Thyroid gland (tissue), 4 donors: ENCODE data around the gene KIFC3. TPM values are rescaled to one million over a fixed set of nuclear protein-coding genes. Genes with fewer than 3 reads are reported as not detected.

Source experiments
- DNase-seq, 2 donors: peaks; one replicate each; pipeline ENCODE4 v3.0.0-alpha.2; 2019
- H3K27ac ChIP-seq, 3 donors: fragments of 200-600 bp; sonication (generic); 1 replicate in 2 of 3; 2 replicates in 1 of 3; pipeline ENCODE4 v1.5.1; 2016 to 2019; ENCODE audit warnings: mild to moderate bottlenecking in 1 of 3, moderate library complexity in 1 of 3
- H3K27me3 ChIP-seq: fragments of 200-600 bp; sonication (generic); one replicate; pipeline ENCODE4 v1.5.1; 2019
- H3K36me3 ChIP-seq, 2 donors: fragments of 200-600 bp; sonication (generic); one replicate each; pipeline ENCODE4 v1.5.1; 2016 to 2019
- H3K4me1 ChIP-seq, 2 donors: fragments of 200-600 bp; sonication (generic); one replicate each; pipeline ENCODE4 v1.5.1; 2017 to 2019
- H3K4me3 ChIP-seq, 3 donors: fragments of 200-600 bp; sonication (generic); replicated peaks in 1 of 3; 1 replicate in 2 of 3; 2 replicates in 1 of 3; pipeline ENCODE4 v1.5.1; 2016; ENCODE audit warnings: mild to moderate bottlenecking in 1 of 3
- H3K9me3 ChIP-seq: fragments of 200-600 bp; sonication (generic); one replicate; pipeline ENCODE4 v1.5.1; 2017
- POLR2A ChIP-seq, 2 donors: fragments of 450-650 bp; IDR thresholded peaks; one replicate each; pipeline ENCODE4 v1.6.1; 2017; ENCODE audit warnings: antibody characterized with exemption in 2 of 2, mild to moderate bottlenecking in 2 of 2, moderate library complexity in 1 of 2
- WGBS, 2 donors: methylation state at CpG; one replicate each; pipeline ENCODE4 v1.1.5; 2017; 5-methylcytosine and 5-hydroxymethylcytosine counted together
- intact Hi-C: fragments of 100-400 bp; cut with DNase I; formaldehyde crosslinking; loops from one replicate; pipeline ENCODE4 v1.15.1; 2023
- total RNA-seq, 4 donors: library from RNA; depleted of rRNA; stranded (reverse); fragments of >200 nt; gene quantifications; one replicate each; pipeline ENCODE4 v1.2.3, GENCODE V29; 2016
- TF ChIP-seq, protein P1 (sequence below), 6 experiments: fragments of 200-600 bp in 3 of 6; fragments of 450-650 bp in 3 of 6; sonication (generic) in 3 of 6; IDR thresholded peaks; one replicate each; pipeline ENCODE4 v1.5.1; 2016 to 2019; ENCODE audit warnings: antibody characterized with exemption in 6 of 6, mild to moderate bottlenecking in 2 of 6, inconsistent platforms in 1 of 6, moderate library complexity in 1 of 6

Gene KIFC3
- total RNA-seq, 4 donors from 2014 or later, result 88.8 to 153 (median 132) TPM

DNA sequence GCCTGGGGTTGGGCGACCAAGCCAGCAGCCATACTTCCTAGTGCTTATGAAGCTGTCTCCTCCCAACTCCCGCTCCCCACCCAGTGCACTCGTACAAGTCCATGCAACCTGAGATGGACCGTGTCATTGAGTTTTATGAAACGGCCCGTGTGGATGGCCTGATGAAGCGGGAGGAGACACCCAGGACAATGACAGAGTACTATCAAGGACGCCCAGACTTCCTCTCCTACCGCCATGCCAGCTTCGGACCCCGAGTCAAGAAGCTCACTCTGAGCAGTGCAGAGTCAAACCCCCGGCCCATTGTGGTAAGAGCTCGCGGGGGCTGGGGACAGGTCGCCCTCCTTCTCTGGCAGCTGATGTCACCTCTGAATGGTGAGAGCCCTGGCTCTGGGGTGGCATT lies 77.8 kb downstream of the KIFC3 start:
- H3K27me3 ChIP-seq, result no peaks in the 10 kb centered on the region
- no peak overlapping the region for H3K27ac ChIP-seq
- intact Hi-C loops, result loop anchor here (10.0 kb wide), 1 partner anchor 150 kb away; no protein-coding TSS in a partner anchor
- TF ChIP-seq, protein P1, sequence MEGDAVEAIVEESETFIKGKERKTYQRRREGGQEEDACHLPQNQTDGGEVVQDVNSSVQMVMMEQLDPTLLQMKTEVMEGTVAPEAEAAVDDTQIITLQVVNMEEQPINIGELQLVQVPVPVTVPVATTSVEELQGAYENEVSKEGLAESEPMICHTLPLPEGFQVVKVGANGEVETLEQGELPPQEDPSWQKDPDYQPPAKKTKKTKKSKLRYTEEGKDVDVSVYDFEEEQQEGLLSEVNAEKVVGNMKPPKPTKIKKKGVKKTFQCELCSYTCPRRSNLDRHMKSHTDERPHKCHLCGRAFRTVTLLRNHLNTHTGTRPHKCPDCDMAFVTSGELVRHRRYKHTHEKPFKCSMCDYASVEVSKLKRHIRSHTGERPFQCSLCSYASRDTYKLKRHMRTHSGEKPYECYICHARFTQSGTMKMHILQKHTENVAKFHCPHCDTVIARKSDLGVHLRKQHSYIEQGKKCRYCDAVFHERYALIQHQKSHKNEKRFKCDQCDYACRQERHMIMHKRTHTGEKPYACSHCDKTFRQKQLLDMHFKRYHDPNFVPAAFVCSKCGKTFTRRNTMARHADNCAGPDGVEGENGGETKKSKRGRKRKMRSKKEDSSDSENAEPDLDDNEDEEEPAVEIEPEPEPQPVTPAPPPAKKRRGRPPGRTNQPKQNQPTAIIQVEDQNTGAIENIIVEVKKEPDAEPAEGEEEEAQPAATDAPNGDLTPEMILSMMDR (IDR thresholded peaks at IDR 0.05), result no peak
- TF ChIP-seq POLR2A (IDR thresholded peaks at IDR 0.05), result no peak
- no peak for DNase-seq
- 82 to 86% methylated on average over 15 of the region's 15 CpGs for WGBS, 2 donors
- no peaks in the 10 kb centered on the region for H3K9me3 ChIP-seq
- no peaks in the 10 kb centered on the region for H3K36me3 ChIP-seq
- no peaks in the 10 kb centered on the region for H3K4me1 ChIP-seq
- H3K4me3 ChIP-seq, result no peak overlapping the region

DNA sequence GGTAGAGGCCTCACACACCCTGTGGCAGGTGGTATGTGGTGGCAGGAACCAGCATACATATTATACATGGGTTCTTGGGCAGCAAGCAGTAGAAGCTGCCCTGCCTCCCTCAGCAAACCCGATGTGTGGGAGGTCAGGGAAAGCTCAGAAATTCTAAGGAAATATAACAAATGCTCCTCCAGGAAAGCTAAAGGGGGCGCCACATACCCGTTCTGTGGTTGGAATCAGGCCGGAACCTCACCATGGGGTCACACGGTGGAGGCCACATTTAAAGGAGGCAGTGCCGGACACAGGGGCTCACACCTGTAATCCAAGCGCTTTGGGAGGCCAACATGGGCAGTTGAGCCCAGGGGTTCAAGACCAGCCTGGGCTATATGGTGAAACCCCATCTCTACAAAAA lies 79.1 kb downstream of the KIFC3 start:
- DNase-seq, result no peak
- no peak for TF ChIP-seq POLR2A (IDR thresholded peaks at IDR 0.05)
- Histone ChIP-seq H3K27me3 (no peaks in the 10 kb centered on the region), H3K27ac (no peak overlapping the region), H3K36me3 (no peaks in the 10 kb centered on the region), H3K4me3 (no peak overlapping the region), H3K4me1 (no peaks in the 10 kb centered on the region), H3K9me3 (no peaks in the 10 kb centered on the region)
- WGBS, 2 donors, result 65 to 77% methylated on average over 7 of the region's 7 CpGs
- intact Hi-C loops, result loop anchor here (10.0 kb wide), 1 partner anchor 148 kb away; no protein-coding TSS in a partner anchor

DNA sequence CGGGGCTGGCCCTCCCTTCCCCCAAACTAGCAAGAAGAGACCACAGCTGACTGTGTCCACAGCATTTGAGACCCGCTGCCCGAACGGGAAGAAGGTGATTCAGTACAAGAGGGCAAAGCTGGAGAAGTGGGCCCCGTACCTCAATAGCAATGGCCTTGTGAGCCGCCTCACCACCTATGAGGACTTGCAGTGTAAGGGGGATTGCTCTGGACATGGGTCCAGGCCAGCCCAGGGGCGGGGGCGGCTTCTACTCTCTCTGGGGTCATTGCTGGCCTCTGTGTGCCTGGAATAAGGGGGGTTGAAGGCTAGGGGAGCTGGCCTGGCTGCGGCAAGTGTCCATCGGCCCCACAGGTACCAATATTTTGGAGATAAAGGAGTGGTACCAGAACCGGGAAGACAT lies 79.6 kb downstream of the KIFC3 start:
- no peaks in the 10 kb centered on the region for H3K36me3 ChIP-seq
- no peak overlapping the region for H3K4me3 ChIP-seq
- TF ChIP-seq, protein P1 (IDR thresholded peaks at IDR 0.05), result no peak
- H3K27ac ChIP-seq, result no peak overlapping the region
- whole genome bisulfite sequencing, 2 donors, result 75 to 90% methylated on average over 11 of the region's 11 CpGs
- intact Hi-C loops, result loop anchor here (10.0 kb wide), 1 partner anchor 148 kb away; no protein-coding TSS in a partner anchor
- no peaks in the 10 kb centered on the region for H3K4me1 ChIP-seq
- H3K9me3 ChIP-seq, result no peaks in the 10 kb centered on the region
- H3K27me3 ChIP-seq, result no peaks in the 10 kb centered on the region
- no peak for DNase-seq

DNA sequence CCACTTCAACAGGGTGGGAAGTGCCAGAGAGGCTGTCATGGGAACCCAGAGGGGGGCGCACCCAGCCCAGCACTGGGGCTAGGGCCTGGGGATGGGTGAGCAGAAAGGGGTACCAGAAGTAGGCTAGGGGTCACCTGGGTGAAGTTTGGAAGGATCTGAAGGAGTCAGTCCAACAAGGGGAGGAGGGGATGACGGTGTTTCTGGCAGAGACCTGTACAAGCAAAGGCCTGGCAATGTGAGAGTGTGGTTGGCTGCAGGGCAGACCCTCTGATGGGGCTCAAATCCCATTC lies 80.1 kb downstream of the KIFC3 start:
- 83 to 90% methylated on average over 2 of the region's 2 CpGs for WGBS, 2 donors
- DNase-seq, result no peak
- intact Hi-C loops, result loop anchor here (10.0 kb wide), 1 partner anchor 147 kb away; no protein-coding TSS in a partner anchor

DNA sequence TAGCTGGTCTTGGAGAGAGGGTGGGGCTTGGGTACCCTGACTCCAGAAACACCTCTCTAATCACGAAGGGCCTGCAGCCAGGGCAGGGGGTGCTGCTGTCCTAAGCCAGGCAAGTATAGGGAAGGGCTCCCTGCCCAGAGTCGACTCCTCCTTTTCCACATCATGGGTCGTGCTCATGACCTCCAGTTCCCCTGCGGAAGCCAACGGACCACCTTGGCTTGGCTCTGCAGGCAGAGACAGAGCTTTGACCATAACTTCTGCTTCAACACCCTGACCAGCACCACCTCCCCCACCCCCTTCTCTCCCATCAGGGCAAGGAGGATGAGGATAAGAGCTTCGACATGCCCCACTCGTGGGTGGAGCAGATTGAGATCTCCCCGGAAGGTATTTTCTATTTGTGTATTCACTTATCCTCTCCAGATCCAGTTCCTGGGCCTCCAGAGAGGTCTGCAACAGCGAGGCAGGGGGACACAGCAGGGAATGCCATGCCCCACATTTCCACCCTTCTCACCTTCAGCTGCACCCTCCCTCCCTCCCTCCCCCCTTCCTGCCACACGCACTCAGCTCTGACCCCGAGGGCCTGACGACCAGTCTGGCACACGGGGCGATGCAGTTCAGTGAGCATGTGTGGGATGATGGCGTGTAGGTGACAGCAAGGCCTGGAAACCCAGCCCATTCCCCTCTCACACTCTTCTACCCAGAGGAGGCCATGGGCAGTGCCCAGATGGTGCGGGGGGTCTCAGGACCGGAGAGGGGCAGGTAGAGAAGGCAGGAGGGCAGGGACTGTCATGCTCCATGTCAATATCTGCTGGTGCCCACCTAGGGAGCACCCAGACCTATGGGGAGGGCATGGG lies 80.7 kb downstream of the KIFC3 start:
- intact Hi-C loops, result loop anchor here (10.0 kb wide), 1 partner anchor 147 kb away; no protein-coding TSS in a partner anchor
- Histone ChIP-seq H3K4me3 (no peak overlapping the region), H3K27ac (no peak overlapping the region), H3K4me1 (no peaks in the 10 kb centered on the region), H3K9me3 (no peaks in the 10 kb centered on the region), H3K36me3 (no peaks in the 10 kb centered on the region), H3K27me3 (no peaks in the 10 kb centered on the region)
- no peak for DNase-seq
- TF ChIP-seq, protein P1 (IDR thresholded peaks at IDR 0.05), result no peak
- TF ChIP-seq POLR2A (IDR thresholded peaks at IDR 0.05), result no peak
- WGBS, 2 donors, result 61 to 68% methylated on average over 13 to 16 of the region's 17 CpGs

More for the DNA sequence above, 80.1 kb downstream of the KIFC3 start:
- Histone ChIP-seq H3K4me1 (no peaks in the 10 kb centered on the region), H3K36me3 (no peaks in the 10 kb centered on the region), H3K27me3 (no peaks in the 10 kb centered on the region), H3K27ac (no peak overlapping the region), H3K4me3 (no peak overlapping the region), H3K9me3 (no peaks in the 10 kb centered on the region)
- no peak for TF ChIP-seq POLR2A (IDR thresholded peaks at IDR 0.05)
- TF ChIP-seq, protein P1 (IDR thresholded peaks at IDR 0.05), result no peak
